Trophoblast cell (in vitro differentiated cells and primary cell): ENCODE results near the gene CYTH2.

Experiments used
- DNase-seq, 2 donors: peaks; one replicate each; pipeline ENCODE4 v3.0.0-alpha.2; 2016
- H2AFZ ChIP-seq: 2 replicates; pipeline ENCODE4 v1.6.1; 2013; ENCODE audit warnings: low read length, moderate library complexity, mild to moderate bottlenecking; ENCODE audit not compliant: insufficient read depth, poor library complexity
- H2AK5ac ChIP-seq: 2 replicates; pipeline ENCODE4 v1.6.1; 2013; ENCODE audit warnings: mild to moderate bottlenecking, low read length
- H2BK120ac ChIP-seq: 2 replicates; pipeline ENCODE4 v1.6.1; 2013; ENCODE audit warnings: low read length, mild to moderate bottlenecking, moderate library complexity; ENCODE audit not compliant: insufficient read depth, poor library complexity
- H2BK12ac ChIP-seq: 2 replicates; pipeline ENCODE4 v1.6.1; 2013; ENCODE audit warnings: mild to moderate bottlenecking, low read length, moderate library complexity
- H2BK5ac ChIP-seq: 2 replicates; pipeline ENCODE4 v1.6.1; 2013; ENCODE audit warnings: low read length, low read depth, moderate library complexity, mild to moderate bottlenecking; ENCODE audit not compliant: poor library complexity
- H3K14ac ChIP-seq: 2 replicates; pipeline ENCODE4 v1.6.1; 2013; ENCODE audit warnings: mild to moderate bottlenecking, low read length
- H3K18ac ChIP-seq: 2 replicates; pipeline ENCODE4 v1.6.1; 2013; ENCODE audit warnings: mild to moderate bottlenecking, low read length
- H3K23ac ChIP-seq: 2 replicates; pipeline ENCODE4 v1.6.1; 2013; ENCODE audit warnings: low read length
- H3K27ac ChIP-seq: 2 replicates; pipeline ENCODE4 v1.5.1; 2013; ENCODE audit warnings: low read depth, mild to moderate bottlenecking, inconsistent platforms, low read length, moderate library complexity
- H3K27me3 ChIP-seq: 2 replicates; pipeline ENCODE4 v1.6.1; 2013; ENCODE audit warnings: inconsistent platforms, mild to moderate bottlenecking, low read length, moderate library complexity; ENCODE audit not compliant: insufficient read depth
- H3K36me3 ChIP-seq, 2 experiments: 1 replicate in 1 of 2; 2 replicates in 1 of 2; pipeline ENCODE4 v1.6.1; 2013; ENCODE audit warnings: low read length in 2 of 2, mild to moderate bottlenecking in 2 of 2, moderate library complexity in 1 of 2; ENCODE audit not compliant: insufficient read depth in 2 of 2, control insufficient read depth in 1 of 2
- H3K4ac ChIP-seq: 2 replicates; pipeline ENCODE4 v1.6.1; 2013; ENCODE audit warnings: low read depth, mild to moderate bottlenecking, low read length, moderate library complexity
- H3K4me1 ChIP-seq, 2 experiments: 1 replicate in 1 of 2; 2 replicates in 1 of 2; pipeline ENCODE4 v1.6.1; 2013; ENCODE audit warnings: low read length in 2 of 2, mild to moderate bottlenecking in 2 of 2, moderate library complexity in 1 of 2; ENCODE audit not compliant: insufficient read depth in 2 of 2, control insufficient read depth in 1 of 2
- H3K4me2 ChIP-seq: 2 replicates; pipeline ENCODE4 v1.6.1; 2013; ENCODE audit warnings: inconsistent platforms, mild to moderate bottlenecking, low read length, moderate library complexity
- H3K4me3 ChIP-seq: 2 replicates; pipeline ENCODE4 v1.5.1; 2013; ENCODE audit warnings: mild to moderate bottlenecking, low read depth, low read length, inconsistent platforms
- H3K79me1 ChIP-seq: one replicate; pipeline ENCODE4 v1.6.1; 2013; ENCODE audit warnings: low read length
- H3K79me2 ChIP-seq: 2 replicates; pipeline ENCODE4 v1.6.1; 2013; ENCODE audit warnings: low read length, mild to moderate bottlenecking; ENCODE audit not compliant: control insufficient read depth, insufficient read depth, poor library complexity
- H3K9ac ChIP-seq: 2 replicates; pipeline ENCODE4 v1.6.1; 2013; ENCODE audit warnings: mild to moderate bottlenecking, low read length
- H3K9me3 ChIP-seq: 2 replicates; pipeline ENCODE4 v1.6.1; 2013; ENCODE audit warnings: low read depth, mild to moderate bottlenecking, control low read depth, inconsistent platforms, low read length; ENCODE audit not compliant: insufficient read depth
- H4K12ac ChIP-seq: 2 replicates; pipeline ENCODE4 v1.6.1; 2013; ENCODE audit warnings: low read depth, mild to moderate bottlenecking, low read length, moderate library complexity
- H4K8ac ChIP-seq: 2 replicates; pipeline ENCODE4 v1.6.1; 2013; ENCODE audit warnings: low read depth, mild to moderate bottlenecking, low read length, moderate library complexity
- H4K91ac ChIP-seq: one replicate; pipeline ENCODE4 v1.6.1; 2013; ENCODE audit warnings: low read depth, mild to moderate bottlenecking, low read length, moderate library complexity
- WGBS: extraction: QIAGEN DNeasy Blood & Tissue Kit; methylation state at CpG from one replicate; pipeline ENCODE4 v1.1.7; 2013; ENCODE audit warnings: missing lambda C conversion rate; ENCODE audit not compliant: insufficient read length, insufficient coverage; ENCODE audit errors: extremely low coverage; 5-methylcytosine and 5-hydroxymethylcytosine counted together

Gene CYTH2

GRCh38 chr19:48445256-48445605 lies 23.9 kb upstream of the CYTH2 start:
- Histone ChIP-seq H3K27ac (peak overlapping the region; percentile 49), H4K12ac (peak overlapping the region; percentile 51), H3K18ac (no peak overlapping the region), H3K36me3 (peaks cover 26 to 28% of the 10 kb centered on the region in 2 experiments), H3K4ac (peak overlapping the region; percentile 56), H3K4me1 (peaks cover 11 to 13% of the 10 kb centered on the region in 2 experiments), H3K9ac (no peak overlapping the region), H3K4me3 (no peak overlapping the region), H2BK120ac (no peak overlapping the region), H3K23ac (no peak overlapping the region), H2BK12ac (no peak overlapping the region), H3K9me3 (no peaks in the 10 kb centered on the region), H2AK5ac (no peak overlapping the region), H3K79me1 (peaks cover 6% of the 10 kb centered on the region), H3K4me2 (peak overlapping the region; percentile 82), H4K8ac (peak overlapping the region; percentile 69), H3K14ac (peak overlapping the region; percentile 8), H4K91ac (no peak overlapping the region), H3K79me2 (peaks cover 2% of the 10 kb centered on the region), H3K27me3 (no peaks in the 10 kb centered on the region), H2BK5ac (no peak overlapping the region), H2AFZ (peak overlapping the region; percentile 67)
- WGBS: no CpG with 5 or more reads among the region's 6 CpGs
- DNase-seq: peak; percentile 77 to 91

- Histone ChIP-seq H3K18ac (peak within 1 kb of the TSS; percentile 77), H3K4me1 (peaks cover 11 to 13% of the 10 kb centered on the region in 2 experiments), H3K4me3 (peak within 1 kb of the TSS; percentile 92), H3K27me3 (no peaks in the 10 kb centered on the region), H3K4me2 (peak within 1 kb of the TSS; percentile 82), H4K8ac (peak within 1 kb of the TSS; percentile 90), H2BK5ac (peak within 1 kb of the TSS; percentile 74), H4K12ac (peak within 1 kb of the TSS; percentile 68), H3K9ac (peak within 1 kb of the TSS; percentile 95), H2BK12ac (peak within 1 kb of the TSS; percentile 74), H3K27ac (peak within 1 kb of the TSS; percentile 49), H2BK120ac (no peak within 1 kb of the TSS), H4K91ac (peak within 1 kb of the TSS; percentile 88), H2AK5ac (peak within 1 kb of the TSS; percentile 59), H3K14ac (peak within 1 kb of the TSS; percentile 88), H2AFZ (peak within 1 kb of the TSS; percentile 88), H3K36me3 (peaks cover 32 to 34% of the 10 kb centered on the region in 2 experiments), H3K23ac (no peak within 1 kb of the TSS), H3K79me2 (peaks cover 2% of the 10 kb centered on the region), H3K9me3 (no peaks in the 10 kb centered on the region), H3K79me1 (peaks cover 6% of the 10 kb centered on the region), H3K4ac (peak within 1 kb of the TSS; percentile 77)
- peak; percentile 97 to 98 for DNase-seq
- WGBS: no CpG with 5 or more reads among the region's 61 CpGs
These were observed 23.3 kb upstream of the CYTH2 start, which contains the start of gene GRWD1 for GRCh38 chr19:48445606-48446481. Gene GRWD1 (plus strand): TSS chr19:48445983. CDS start chr19:48446006, 23 bp downstream.

- Histone ChIP-seq H4K12ac (peak overlapping the region; percentile 35), H3K23ac (no peak overlapping the region), H4K91ac (no peak overlapping the region), H3K4me3 (peak overlapping the region; percentile 92), H2BK5ac (no peak overlapping the region), H3K4ac (peak overlapping the region; percentile 77), H3K9ac (peak overlapping the region; percentile 95), H3K18ac (peak overlapping the region; percentile 61), H3K4me1 (peaks cover 11 to 13% of the 10 kb centered on the region in 2 experiments), H3K79me2 (peaks cover 2% of the 10 kb centered on the region), H2BK120ac (no peak overlapping the region), H3K79me1 (peaks cover 6% of the 10 kb centered on the region), H3K14ac (peak overlapping the region; percentile 1), H3K4me2 (peak overlapping the region; percentile 82), H3K27me3 (no peaks in the 10 kb centered on the region), H3K9me3 (no peaks in the 10 kb centered on the region), H3K27ac (peak overlapping the region; percentile 10), H2AK5ac (no peak overlapping the region), H3K36me3 (peaks cover 40 to 41% of the 10 kb centered on the region in 2 experiments), H4K8ac (peak overlapping the region; percentile 25), H2BK12ac (no peak overlapping the region), H2AFZ (no peak overlapping the region)
- DNase-seq: no peak
- no CpG with 5 or more reads among the region's 7 CpGs for WGBS
These were observed 22.6 kb upstream of the CYTH2 start for GRCh38 chr19:48446579-48446978.

GRCh38 chr19:48448563-48448962 lies 20.6 kb upstream of the CYTH2 start:
- Histone ChIP-seq H3K27me3 (no peaks in the 10 kb centered on the region), H3K18ac (no peak overlapping the region), H3K4me3 (no peak overlapping the region), H2BK120ac (no peak overlapping the region), H2BK5ac (no peak overlapping the region), H3K79me2 (peaks cover 2% of the 10 kb centered on the region), H3K4ac (no peak overlapping the region), H3K36me3 (peaks cover 57 to 58% of the 10 kb centered on the region in 2 experiments), H3K14ac (no peak overlapping the region), H3K9ac (no peak overlapping the region), H2AFZ (no peak overlapping the region), H4K12ac (no peak overlapping the region), H3K23ac (no peak overlapping the region), H2AK5ac (no peak overlapping the region), H3K4me1 (peaks cover 11 to 13% of the 10 kb centered on the region in 2 experiments), H4K91ac (no peak overlapping the region), H3K9me3 (no peaks in the 10 kb centered on the region), H4K8ac (no peak overlapping the region), H3K4me2 (no peak overlapping the region), H3K79me1 (peaks cover 6% of the 10 kb centered on the region), H3K27ac (no peak overlapping the region), H2BK12ac (no peak overlapping the region)
- no CpG with 5 or more reads among the region's 4 CpGs for WGBS
- DNase-seq: no peak
